Smooth muscle cell (in vitro differentiated cells): ENCODE results near the gene DUSP8. TPM values are rescaled to one million over a fixed set of nuclear protein-coding genes. Genes with fewer than 3 reads are reported as not detected.

Experiments
- DNase-seq: peaks from one replicate; lab custom pipeline; 2025; ENCODE audit not compliant: unreplicated experiment; lab: John Stamatoyannopoulos, UW
- H2AFZ ChIP-seq: fragments of 200-600 bp; sonication (generic); 2 replicates; pipeline ENCODE4 v1.6.0; 2016; ENCODE audit warnings: antibody characterized with exemption, low read depth, mild to moderate bottlenecking
- H3F3A ChIP-seq: fragments of 200-600 bp; sonication (generic); 2 replicates; pipeline ENCODE4 v1.6.0; 2017; ENCODE audit warnings: antibody characterized with exemption, low read depth
- H3K27ac ChIP-seq: fragments of 200-600 bp; sonication (generic); 2 replicates; pipeline ENCODE4 v1.5.1; 2016; ENCODE audit warnings: low read depth, mild to moderate bottlenecking
- H3K27me3 ChIP-seq: fragments of 200-600 bp; sonication (generic); 2 replicates; pipeline ENCODE4 v1.6.1; 2016; ENCODE audit warnings: low read depth, mild to moderate bottlenecking
- H3K36me3 ChIP-seq: fragments of 200-600 bp; sonication (generic); 2 replicates; pipeline ENCODE4 v1.5.1; 2016; ENCODE audit warnings: low read depth
- H3K4me1 ChIP-seq: fragments of 200-600 bp; sonication (generic); 2 replicates; pipeline ENCODE4 v1.5.1; 2016; ENCODE audit warnings: low read depth
- H3K4me2 ChIP-seq: fragments of 200-600 bp; sonication (generic); 2 replicates; pipeline ENCODE4 v1.6.0; 2016; ENCODE audit warnings: mild to moderate bottlenecking
- H3K4me3 ChIP-seq: fragments of 200-600 bp; sonication (generic); 2 replicates; pipeline ENCODE4 v1.5.1; 2016; ENCODE audit warnings: mild to moderate bottlenecking
- H3K79me2 ChIP-seq: fragments of 200-600 bp; sonication (generic); 2 replicates; pipeline ENCODE4 v1.6.0; 2016; ENCODE audit warnings: low read depth, mild to moderate bottlenecking
- H3K9ac ChIP-seq: fragments of 200-600 bp; sonication (generic); 2 replicates; pipeline ENCODE4 v1.6.0; 2016; ENCODE audit warnings: low read depth
- H3K9me3 ChIP-seq: fragments of 200-600 bp; sonication (generic); replicated peaks from 2 replicates; pipeline ENCODE4 v1.5.1; 2016; ENCODE audit warnings: low read depth
- H4K20me1 ChIP-seq: fragments of 200-600 bp; sonication (generic); 2 replicates; pipeline ENCODE4 v1.6.0; 2016; ENCODE audit warnings: low read depth
- CTCF ChIP-seq: fragments of 200-600 bp; sonication (generic); IDR thresholded peaks from 2 replicates; pipeline ENCODE4 v1.5.1; 2017; ENCODE audit warnings: borderline replicate concordance, mild to moderate bottlenecking, antibody characterized with exemption; ENCODE audit not compliant: insufficient read depth, poor library complexity, severe bottlenecking
- WGBS: methylation state at CpG from one replicate; pipeline ENCODE4 v1.1.7; 2016; ENCODE audit warnings: low lambda C conversion rate; 5-methylcytosine and 5-hydroxymethylcytosine counted together
- polyA plus RNA-seq: library from polyadenylated mRNA; unstranded; fragments of >200 nt; fragmentation: Nextera tagmentation; extraction: Ambion mirVana; gene quantifications from 2 replicates; pipeline ENCODE4 v1.2.1, GENCODE V29; 2016
- total RNA-seq: library from RNA; depleted of rRNA; stranded (reverse); fragments of >200 nt; gene quantifications from 2 replicates; pipeline ENCODE4 v1.2.3, GENCODE V29; 2014

The DUSP8 gene
- total and polyA plus RNA-seq, 2 experiments from 2014 or later, result 5.0 to 6.3 TPM

DNA sequence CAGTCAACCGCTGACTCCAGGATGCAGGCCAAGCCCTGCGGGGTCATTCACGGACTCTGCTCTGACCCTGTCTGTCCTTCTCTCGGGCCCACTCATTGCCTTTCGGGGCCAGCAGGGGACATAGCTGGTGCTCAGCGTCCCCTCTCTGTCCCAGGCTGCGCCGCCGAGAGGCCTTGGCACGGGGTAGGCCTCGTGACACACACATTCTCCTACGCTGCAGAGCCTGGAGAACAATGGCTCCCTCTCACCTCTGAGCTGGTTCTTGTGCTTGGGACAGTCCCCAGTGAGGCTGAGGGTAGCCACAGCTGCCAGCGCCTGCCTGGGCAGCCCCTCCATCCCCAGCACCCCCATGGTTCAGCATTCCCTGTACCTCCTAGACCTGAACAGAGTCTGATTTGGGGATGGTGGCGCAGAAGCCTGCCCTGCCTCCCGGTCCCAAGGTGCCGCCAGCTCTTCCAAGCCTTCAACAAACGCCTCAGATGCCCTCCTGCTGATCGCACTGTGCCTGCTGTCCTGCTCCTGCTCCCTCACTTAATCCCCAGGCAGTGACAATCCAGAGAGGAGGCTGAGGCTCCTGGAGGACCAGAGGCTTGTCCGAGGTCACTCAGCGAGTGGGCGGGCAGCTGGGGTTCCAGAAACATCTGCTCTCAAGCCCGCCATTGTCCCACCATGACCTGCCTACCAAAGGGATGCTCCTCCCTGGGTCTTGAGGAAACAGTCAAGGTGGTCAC, 30.4 kb downstream of the DUSP8 start:
- Histone ChIP-seq H3K9ac (no peak overlapping the region), H3K9me3 (no peaks in the 10 kb centered on the region), H3K4me2 (no peak overlapping the region), H3K27ac (no peak overlapping the region), H3F3A (no peaks in the 10 kb centered on the region), H3K4me3 (no peak overlapping the region), H3K36me3 (no peaks in the 10 kb centered on the region), H3K4me1 (no peaks in the 10 kb centered on the region), H2AFZ (no peak overlapping the region), H3K27me3 (peaks cover 57% of the 10 kb centered on the region), H4K20me1 (peaks cover 8% of the 10 kb centered on the region), H3K79me2 (peaks cover 9% of the 10 kb centered on the region)
- 86% methylated on average over 22 of the region's 22 CpGs for WGBS
- DNase-seq, result no peak
- TF ChIP-seq CTCF, result no peak

- Histone ChIP-seq H3K36me3 (no peaks in the 10 kb centered on the region), H3K9me3 (no peaks in the 10 kb centered on the region), H2AFZ (no peak overlapping the region), H3K79me2 (peaks cover 25% of the 10 kb centered on the region), H3K9ac (no peak overlapping the region), H3K4me2 (no peak overlapping the region), H3K4me3 (no peak overlapping the region), H3K27ac (no peak overlapping the region), H3K4me1 (no peaks in the 10 kb centered on the region), H3K27me3 (peaks cover 41% of the 10 kb centered on the region), H4K20me1 (peaks cover 24% of the 10 kb centered on the region), H3F3A (no peaks in the 10 kb centered on the region)
- no peak for DNase-seq
- WGBS, result 91% methylated on average over 6 of the region's 6 CpGs
- TF ChIP-seq CTCF, result no peak
Measured at GRCh38 chr11:1540074-1540473, 32.0 kb downstream of the DUSP8 start.

DNA sequence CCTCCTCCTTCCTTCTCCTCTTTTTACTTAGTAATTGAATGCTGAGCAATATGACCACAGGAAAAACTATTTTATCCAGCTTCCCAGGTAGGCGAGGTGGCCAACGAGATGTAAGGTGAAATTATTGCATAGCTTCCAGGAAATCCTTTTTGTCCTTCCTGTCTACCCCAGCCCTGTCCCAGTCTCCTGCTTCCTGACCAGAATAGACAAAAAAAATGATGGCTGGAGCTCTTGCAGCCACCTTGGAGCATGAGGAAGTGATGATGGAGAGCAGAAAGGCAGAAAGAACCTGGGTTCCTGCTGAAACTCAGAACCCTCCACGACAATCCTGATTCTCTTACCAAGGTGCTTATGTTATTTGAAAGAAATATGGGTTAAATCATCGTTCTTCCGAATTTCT, 33.9 kb downstream of the DUSP8 start:
- Histone ChIP-seq H3K9me3 (no peaks in the 10 kb centered on the region), H3K27me3 (peaks cover 27% of the 10 kb centered on the region), H3K4me3 (no peak overlapping the region), H3K4me2 (no peak overlapping the region), H3K9ac (no peak overlapping the region), H2AFZ (no peak overlapping the region), H3K79me2 (peaks cover 35% of the 10 kb centered on the region), H3K27ac (no peak overlapping the region), H3F3A (no peaks in the 10 kb centered on the region), H3K4me1 (no peaks in the 10 kb centered on the region), H3K36me3 (no peaks in the 10 kb centered on the region), H4K20me1 (peaks cover 41% of the 10 kb centered on the region)
- 81% methylated on average over 5 of the region's 5 CpGs for WGBS
- no peak for TF ChIP-seq CTCF
- no peak for DNase-seq
